ENCODE results near the gene ITGAL.
"Not testable (repeated sequence)": the region's sequence is repeated elsewhere in the genome, so short reads cannot be mapped to it uniquely, and the experiment has no call there.

The ITGAL gene

GRCh38 chr16:30493941-30494488 lies 21.5 kb downstream of the ITGAL start:
- DNase-seq, result no peak

GRCh38 chr16:30494709-30495108 lies 22.2 kb downstream of the ITGAL start:
- DNase-seq, result no peak

GRCh38 chr16:30499284-30499683 lies 26.7 kb downstream of the ITGAL start:
- DNase-seq, result no peak

- DNase-seq, result no peak
Observed at GRCh38 chr16:30503403-30504296, 31.1 kb downstream of the ITGAL start.

- DNase-seq, result no peak
Observed at GRCh38 chr16:30509081-30509765, 36.7 kb downstream of the ITGAL start.

GRCh38 chr16:30510376-30510938 lies 37.9 kb downstream of the ITGAL start:
- DNase-seq, result no peak

- no peak for DNase-seq
Observed at GRCh38 chr16:30511509-30511908, 39.0 kb downstream of the ITGAL start.

- DNase-seq, result no peak
Observed at GRCh38 chr16:30515275-30515674, 42.7 kb downstream of the ITGAL start.

GRCh38 chr16:30518552-30518951 lies 46.0 kb downstream of the ITGAL start:
- DNase-seq, result no peak

- DNase-seq, result no peak
Observed at GRCh38 chr16:30519120-30520049, 46.8 kb downstream of the ITGAL start.

- DNase-seq, result no peak
Observed at GRCh38 chr16:30521476-30521872, 48.9 kb downstream of the ITGAL start.

- DNase-seq, result no peak
Observed at GRCh38 chr16:30521873-30522641, 49.5 kb downstream of the ITGAL start.

GRCh38 chr16:30522702-30523463 lies 50.3 kb downstream of the ITGAL start:
- DNase-seq, result not testable (repeated sequence)

- no peak for DNase-seq
Observed at GRCh38 chr16:30523768-30524574, 51.4 kb downstream of the ITGAL start.

- DNase-seq, result no peak
Observed at GRCh38 chr16:30524575-30525568, 52.3 kb downstream of the ITGAL start.

- no peak for DNase-seq
Observed at GRCh38 chr16:30525844-30526136, 53.2 kb downstream of the ITGAL start.

GRCh38 chr16:30526137-30526822 lies 53.7 kb downstream of the ITGAL start, which contains the start of gene ZNF768:
Gene ZNF768, minus strand, starts transcription at chr16:30526566. Its CDS starts 153 bp downstream, at chr16:30526413.
- DNase-seq, result peak; percentile 37 to 40

All from activated CD4-positive, alpha-beta T cell treated with anti-CD3 and anti-CD28 coated beads, Interleukin-2, amount 50 U/mL, for 48 hours (primary cell).